GM19438 (cell line): Measurements from ENCODE around the gene GNAS-AS1.

ENCODE experiments used
- ATAC-seq: cut with Tn5 transposase; IDR thresholded peaks from one replicate; pipeline ENCODE4 v1.9.1; 2021; ENCODE audit warnings: low read depth; ENCODE audit not compliant: unreplicated experiment

Gene GNAS-AS1

GRCh38 chr20:58787211-58788005, 63.3 kb downstream of the GNAS-AS1 start:
- no peak for ATAC-seq

GRCh38 chr20:58784321-58785074, 66.2 kb downstream of the GNAS-AS1 start:
- ATAC-seq: no peak

DNA sequence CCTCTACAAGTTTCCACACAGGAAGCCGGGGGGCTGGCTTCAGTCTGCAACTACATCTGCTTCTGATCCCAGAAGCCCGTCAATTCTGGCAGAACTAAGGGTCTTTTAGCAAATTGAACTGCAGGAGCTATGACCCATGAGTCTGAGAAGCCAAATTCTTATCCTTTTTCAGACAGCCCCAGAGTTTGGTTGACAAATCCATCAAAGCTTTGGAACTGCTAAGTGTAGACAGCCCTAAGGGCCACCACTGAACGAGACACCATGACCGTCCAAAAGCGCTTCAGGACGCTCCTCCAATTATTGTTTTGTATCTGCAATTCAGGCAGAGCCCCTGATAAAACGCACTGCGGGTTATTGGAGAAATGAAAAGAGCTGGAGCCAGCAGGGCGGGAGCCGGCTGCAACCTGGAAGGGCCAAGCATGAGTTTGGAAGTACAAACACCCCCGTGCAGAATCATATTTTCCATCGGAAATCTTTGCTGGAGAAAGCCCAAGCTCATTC, 67.1 kb downstream of the GNAS-AS1 start:
- no peak for ATAC-seq

DNA sequence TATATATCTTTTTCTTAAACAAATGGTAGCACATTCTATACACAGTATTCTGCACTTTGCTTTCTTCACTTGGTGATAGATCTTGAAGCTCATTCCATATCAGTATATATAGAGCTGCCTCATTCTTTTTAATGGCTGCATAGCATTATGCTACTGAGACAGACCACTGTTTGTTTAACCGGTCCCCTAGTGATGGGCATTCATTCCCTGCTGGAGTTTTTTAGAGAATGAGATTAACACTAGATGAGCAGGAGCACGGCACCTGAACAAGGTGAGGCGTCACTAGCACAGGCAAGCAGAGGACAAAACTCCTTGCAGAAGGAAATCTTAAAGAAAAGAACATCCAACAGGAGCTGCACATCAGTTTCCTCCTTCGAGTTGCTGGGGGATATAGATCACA, 69.6 kb downstream of the GNAS-AS1 start:
- ATAC-seq: no peak

- ATAC-seq: no peak
Observed at GRCh38 chr20:58778760-58779159, 71.9 kb downstream of the GNAS-AS1 start.

DNA sequence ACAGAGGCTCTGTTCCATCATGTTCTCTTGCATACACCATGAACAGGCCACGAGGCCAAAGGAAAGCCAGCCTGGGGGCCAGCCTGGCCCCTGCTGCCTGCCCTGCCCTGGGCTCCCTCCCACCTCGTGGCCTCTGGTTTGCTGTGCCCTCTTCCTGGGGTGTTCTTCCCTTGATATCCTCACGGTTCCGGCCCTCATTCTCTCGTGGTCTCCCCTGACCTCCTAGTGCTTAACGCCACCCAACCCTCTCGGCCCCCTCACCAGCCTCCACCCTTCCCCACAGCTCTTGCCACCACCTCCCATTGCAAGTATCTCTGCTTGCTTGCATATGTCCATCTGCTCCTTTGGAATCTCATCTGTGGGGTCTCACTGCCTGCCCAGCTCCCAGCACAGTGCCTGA, 73.0 kb downstream of the GNAS-AS1 start:
- no peak for ATAC-seq

GRCh38 chr20:58776109-58776508, 74.6 kb downstream of the GNAS-AS1 start:
- ATAC-seq: no peak

DNA sequence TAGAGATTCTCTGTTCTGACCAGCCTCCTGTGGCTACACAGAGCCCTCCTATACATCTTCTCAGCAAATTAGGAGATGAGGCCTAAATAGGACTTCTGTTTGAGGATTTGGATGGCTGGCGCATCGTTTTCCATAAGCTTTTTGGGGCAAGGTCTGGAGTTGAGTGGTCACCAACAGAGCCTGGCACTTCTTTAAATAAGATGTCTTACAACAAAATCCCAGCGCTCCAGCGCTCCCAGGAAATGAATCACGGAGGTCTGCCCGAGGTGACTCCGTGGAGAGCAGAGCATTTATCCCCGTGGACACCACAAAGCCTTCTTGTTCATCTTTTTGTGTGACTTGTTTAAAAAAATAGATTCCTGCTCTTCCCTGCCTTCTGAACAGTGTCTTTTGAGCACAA, 75.3 kb downstream of the GNAS-AS1 start:
- no peak for ATAC-seq

GRCh38 chr20:58774667-58775263, 75.9 kb downstream of the GNAS-AS1 start:
- no peak for ATAC-seq

GRCh38 chr20:58774214-58774613, 76.5 kb downstream of the GNAS-AS1 start:
- ATAC-seq: no peak

- no peak for ATAC-seq
Observed at GRCh38 chr20:58772786-58773185, 77.9 kb downstream of the GNAS-AS1 start.
